ENCODE data around the gene ST6GALNAC6. TPM values are rescaled to one million over a fixed set of nuclear protein-coding genes. Genes with fewer than 3 reads are reported as not detected.
"Not testable (repeated sequence)": the region's sequence is repeated elsewhere in the genome, so short reads cannot be mapped to it uniquely, and the experiment has no call there.

The ST6GALNAC6 gene
- polyA plus RNA-seq, 12 donors = 37.0 to 62.6 (median 51.5) TPM; not detected in 1

DNA sequence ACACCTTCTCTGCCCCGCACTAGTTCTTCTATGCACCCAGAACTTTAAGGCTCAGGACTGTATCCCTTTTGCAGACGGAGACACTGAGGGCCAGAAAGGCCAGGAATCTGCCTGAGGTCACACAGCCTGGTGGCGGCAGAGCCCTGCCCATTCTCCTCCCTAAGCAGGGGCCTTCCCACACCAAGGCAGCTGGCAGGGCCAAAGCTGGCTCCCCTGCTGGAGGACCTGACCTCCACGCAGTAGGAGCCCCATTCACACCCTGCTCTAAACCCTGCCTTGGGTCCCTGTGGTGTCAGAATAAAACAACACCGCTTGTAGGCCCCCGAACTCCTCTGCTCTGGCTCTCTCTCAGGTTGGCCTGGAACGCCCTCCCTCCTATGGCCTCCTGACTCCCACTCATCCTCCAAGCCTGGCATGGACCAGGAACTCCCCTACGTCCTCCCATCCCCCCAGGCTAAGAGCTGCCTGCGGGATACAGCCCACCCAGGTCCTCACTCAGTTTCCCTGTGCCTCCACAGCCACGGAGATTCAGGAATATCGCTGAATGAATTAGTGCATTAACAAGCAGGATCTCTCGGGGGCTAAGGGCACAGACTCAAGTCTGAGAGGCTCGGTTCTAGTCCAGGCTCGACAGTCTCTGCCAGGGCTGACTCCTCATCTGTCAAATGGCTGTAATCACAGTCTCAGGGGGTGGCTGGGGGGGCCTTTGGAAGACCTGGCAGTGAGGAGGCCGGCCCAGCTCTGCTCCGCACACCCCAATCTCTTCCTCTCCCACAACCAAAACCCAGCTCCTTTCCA is 2.8 kb downstream of the ST6GALNAC6 start:
- DNase-seq = no peak

DNA sequence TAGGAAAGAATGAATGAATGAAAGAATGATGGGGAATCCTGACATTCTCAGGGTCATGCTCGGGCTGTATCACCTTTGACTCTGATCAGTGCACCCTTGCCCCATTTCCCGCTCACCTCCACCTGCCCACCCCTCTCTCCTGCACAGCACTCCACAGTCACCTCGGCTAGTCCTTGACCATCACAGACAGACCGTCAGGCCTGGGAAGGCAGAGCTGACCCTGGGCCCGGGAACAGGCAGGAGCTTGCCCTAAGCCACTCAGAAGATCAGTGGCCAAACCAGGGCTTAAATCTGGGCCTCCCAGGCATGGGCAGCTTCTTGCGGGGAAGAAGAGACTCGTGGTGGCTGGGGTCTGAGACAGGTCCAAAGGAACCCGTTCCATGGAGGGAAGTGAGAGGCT is 3.6 kb downstream of the ST6GALNAC6 start:
- no peak for DNase-seq

DNA sequence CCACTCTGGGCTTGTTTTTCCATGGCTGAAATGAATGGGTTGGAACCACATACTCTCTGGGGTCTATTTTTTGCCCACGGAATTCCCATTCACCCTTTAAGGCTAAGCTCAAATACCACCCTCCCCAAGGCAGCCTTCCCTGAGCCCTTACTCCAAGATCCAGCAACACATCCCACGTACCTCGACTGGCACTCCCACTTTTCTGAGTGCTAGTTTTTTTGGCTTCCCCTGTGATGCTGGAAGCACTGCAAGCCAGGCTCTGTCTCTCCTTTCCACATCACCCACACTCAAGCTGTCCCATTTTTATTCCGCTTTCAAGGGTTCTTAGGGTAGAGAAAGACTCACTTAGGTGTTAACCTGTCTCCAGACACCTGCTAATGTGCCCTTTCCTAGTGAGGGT is 6.0 kb downstream of the ST6GALNAC6 start:
- no peak for DNase-seq

DNA sequence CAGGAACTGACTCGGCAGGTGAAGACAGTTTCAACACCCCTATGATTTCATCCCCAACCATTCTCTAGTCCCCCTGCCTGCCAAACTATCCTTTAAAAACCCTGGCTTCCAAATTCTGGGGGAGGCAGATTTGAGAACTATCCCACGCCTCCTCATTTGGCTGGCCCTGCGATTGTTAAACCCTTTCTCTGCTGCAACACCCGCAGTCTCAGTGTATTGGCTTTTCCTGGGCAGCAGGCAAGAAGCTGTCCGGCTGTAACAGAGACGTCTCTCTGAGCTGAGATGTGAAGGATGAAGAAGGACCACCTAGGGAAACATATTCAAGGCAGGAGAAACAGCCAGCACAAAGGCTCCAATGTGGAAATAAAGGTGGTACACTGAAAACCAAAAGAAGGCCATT is 6.6 kb downstream of the ST6GALNAC6 start:
- DNase-seq = no peak

DNA sequence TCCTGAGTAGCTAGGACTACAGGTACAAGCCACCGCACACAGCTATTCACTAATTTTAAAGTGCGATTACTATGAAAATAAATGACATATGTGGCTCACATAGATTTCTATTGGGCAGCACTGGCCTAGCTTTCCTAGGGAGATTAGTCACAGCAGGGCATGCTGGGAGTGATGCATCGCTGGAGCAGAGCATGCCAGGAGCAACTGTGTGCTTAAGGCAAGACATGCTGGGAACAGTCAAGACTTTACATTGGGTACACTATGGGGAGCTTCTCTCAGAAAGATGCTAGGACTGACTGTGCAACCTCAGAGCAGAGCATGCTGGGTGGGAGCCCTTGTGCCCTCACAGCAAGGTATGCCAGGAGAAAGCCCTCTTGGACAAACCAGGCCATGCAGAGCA is 9.3 kb downstream of the ST6GALNAC6 start:
- DNase-seq = no peak

DNA sequence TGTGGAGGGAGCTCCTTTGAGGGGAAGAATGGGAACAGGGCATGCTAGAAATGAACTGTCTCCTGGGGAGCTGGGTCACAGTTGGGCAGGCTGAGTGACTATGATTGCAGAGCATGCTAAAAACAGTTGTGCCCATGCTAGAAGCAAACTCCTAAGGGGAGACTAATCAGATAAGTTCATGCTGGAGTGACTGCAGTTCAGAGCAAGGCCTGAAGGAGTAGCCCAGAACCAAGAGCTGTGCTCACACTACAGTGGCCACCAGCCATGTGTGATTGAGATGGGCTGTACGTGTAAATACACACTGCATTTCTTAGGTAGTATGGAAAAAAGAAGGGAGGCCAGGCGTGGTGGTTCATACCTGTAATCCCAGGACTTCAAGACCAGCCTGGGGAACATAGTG is 11.6 kb downstream of the ST6GALNAC6 start:
- no peak for DNase-seq

DNA sequence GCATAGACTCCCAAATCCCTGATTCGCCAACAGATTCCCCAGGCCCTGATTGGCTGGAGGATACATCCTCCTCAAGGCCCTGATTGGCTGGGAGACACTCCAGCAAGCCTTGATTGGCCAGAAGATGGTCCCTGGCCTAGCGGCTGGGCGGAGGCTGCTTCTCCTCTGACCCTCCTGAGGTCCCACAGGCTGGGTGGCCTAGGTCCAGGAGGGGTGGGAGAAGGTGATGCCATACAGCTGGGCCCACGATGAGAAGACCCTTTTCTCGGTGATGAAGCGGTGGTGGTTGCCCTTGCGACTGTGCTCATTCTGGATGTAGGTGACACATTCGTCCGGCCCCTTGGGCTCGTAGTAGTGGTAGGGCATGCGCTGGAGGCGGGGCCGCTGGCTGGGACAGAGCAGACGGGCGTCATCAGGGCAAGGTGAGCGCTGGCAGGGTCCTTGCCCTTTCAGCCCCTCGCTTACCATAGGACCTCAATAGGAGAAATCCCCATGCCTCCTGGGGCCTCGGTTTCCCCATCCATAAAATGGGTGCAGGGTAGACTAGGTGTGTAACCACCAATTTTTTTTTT is 12.9 kb downstream of the ST6GALNAC6 start:
- no peak for DNase-seq

DNA sequence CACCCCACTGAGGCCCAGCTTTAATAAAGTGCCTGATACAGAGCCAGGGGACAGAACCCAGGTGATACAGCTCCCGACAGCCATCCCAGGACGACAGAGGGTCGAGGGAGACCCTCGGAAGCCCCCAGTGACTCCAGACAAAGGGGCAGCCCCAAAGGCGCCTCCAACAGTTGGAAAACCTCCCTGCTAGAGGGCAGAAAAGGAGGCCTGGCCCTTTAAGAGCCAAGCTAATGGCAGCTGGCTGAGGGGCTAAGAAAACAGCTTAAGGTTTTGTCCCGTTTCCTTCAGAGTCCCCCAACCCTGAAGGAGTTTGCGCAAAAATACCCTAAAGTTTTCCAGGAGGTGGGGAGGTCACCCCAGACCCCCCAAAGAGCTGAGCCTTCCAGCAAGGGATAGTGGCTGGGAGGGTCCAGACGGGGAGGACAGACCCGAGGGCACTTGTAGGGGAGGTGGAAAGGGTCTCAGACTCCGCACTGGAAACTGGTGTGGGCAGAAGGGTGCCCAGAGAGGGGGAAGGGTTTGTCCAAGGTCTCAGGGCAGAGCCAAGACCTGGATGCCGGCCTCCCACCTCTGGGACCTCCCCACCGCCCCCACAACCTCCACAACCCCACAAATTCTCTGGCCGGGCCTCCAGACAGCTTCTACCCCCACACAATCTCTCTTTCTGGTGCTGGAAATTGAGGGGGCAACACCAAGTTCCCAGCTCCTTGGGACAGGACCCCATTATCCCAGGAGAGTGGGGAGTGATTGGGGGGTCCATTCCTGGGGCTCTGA is 13.7 kb downstream of the ST6GALNAC6 start:
- no peak for DNase-seq

DNA sequence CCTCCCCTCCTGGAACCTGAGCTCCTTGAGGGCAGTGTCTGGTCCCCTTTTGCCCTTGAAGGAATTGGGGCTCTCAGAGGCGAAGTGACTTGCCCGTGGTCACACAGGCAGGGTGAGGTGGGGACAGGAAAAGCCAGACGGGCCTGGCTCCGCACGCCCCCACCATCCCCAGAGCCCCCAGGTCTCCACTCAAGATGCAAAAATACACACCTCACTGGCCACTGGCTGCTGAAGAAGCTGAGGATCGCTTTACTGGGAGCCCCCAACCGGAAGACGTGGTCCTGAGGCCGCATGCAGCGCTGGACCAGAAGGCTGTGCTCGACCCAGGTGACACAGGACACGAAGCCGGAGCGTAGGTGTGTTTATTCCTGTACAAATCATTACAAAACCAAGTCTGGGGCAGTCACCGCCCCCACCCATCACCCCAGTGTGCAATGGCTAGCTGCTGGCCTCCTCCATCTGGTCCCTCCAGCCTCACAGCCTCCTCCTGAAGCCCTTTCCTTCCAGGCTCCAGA is 14.4 kb downstream of the ST6GALNAC6 start:
- DNase-seq = no peak

DNA sequence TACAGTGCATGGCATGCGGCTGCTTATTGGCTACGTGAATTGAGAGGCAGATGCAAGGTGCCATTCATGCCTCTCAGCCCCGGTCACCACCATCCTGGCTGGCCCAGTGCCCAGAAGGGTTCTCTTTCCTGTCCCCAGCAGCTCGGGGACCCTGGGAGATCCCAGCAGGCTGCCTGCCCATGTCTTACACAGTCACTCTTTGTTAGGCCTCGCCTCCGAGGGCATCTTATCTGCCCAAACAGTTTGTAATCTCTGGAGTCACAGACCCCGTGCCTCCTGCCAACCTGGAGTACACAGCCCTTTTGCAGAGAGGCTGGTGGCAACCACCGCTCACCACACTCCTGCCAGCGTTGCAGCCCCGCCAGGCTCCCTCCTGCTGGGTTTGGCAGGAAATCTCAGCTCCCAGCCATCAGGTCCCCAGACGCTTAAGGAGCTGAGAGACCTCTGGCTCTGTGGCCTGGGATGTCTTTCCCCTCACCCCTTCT is 14.9 kb downstream of the ST6GALNAC6 start:
- no peak for DNase-seq

DNA sequence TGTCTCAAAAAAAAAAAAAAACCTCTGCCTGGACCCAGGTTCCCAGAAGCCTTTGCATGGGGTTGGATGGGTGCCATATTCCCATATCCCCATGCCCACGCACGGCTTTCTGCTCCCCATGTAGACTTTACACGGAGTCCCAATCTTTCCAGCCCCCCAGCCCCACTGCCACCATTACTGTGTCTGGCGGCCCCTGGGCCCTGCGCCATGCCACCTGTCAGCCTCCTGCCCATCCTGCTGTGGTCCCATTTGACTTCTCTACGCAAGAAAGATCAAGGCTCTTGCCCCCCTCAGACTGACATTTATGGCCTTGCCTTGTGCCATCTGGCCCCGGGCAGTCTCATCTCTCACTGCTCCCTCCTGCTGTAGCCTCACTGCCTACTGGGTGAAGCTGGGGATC is 15.4 kb downstream of the ST6GALNAC6 start:
- DNase-seq = no peak

DNA sequence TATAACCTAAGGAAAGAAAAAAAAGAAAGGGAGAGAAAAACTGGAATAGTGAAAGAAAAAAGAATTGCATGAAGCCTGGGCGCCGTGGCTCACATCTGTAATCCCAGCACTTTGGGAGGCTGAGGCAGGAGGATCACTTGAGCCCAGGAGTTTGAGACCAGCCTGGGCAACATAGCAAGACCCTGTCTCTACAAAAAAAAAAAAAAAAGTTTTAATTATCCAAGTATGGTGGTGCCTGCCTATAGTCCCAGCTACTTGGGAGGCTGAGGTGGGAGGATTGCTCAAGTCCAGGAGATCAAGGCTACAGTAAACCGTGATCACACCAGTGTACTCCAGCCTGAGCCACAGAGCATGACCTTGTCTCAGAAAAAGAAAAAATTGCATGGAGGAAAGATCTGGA is 17.7 kb downstream of the ST6GALNAC6 start:
- not testable (repeated sequence) for DNase-seq

DNA sequence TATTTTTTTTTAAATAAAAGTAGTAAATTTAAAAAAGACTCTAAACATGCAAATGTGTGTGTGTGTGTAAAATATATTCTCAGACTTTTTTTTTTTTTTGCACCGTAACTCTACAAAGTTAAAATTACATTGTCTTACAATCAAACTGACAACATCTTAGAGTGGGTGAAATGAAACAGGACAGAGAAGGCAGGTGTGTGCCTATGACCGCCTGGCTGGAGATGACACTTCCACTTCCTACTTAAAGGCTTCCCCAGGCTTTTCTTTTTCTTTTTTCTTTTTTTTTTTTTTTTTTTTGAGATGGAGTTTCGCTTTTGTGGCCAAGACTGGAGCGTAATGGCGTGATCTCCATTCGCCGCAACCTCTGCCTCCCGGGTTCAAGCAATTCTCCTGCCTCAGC is 19.3 kb downstream of the ST6GALNAC6 start:
- no peak for DNase-seq

DNA sequence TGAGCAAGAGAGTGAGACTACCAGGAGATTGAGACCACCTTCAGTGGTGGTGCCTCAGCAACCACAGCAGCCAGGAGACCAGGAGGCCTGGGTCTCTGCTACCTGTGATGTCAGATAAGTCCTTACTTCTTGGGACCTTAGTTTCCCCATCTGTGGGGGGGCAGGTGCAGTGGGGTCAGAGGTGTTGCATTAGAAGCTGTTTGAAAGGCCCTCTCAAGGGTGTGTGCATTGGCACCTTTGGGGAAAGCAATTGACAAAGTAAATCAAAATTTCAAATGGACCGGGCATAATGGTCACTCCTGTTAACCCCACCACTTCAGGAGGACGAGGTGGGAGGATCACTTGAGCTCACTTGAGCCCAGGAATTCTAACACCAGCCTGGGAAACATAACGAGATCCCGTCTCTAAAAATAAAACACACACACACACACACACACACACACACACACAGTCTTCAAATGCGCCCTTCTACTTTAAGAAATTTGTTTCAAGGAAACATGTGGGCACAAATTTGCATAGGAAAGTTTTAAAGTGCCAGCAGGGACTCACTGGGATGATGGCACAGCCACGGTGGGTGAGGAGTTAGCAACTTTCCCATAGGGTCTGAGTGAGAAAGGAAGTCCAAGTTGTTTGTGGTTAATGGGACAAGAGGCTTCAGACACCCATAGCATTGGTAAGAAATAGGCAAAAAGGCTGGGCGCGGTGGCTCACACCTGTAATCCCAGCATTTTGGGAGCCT is 20.6 kb downstream of the ST6GALNAC6 start:
- DNase-seq = no peak

DNA sequence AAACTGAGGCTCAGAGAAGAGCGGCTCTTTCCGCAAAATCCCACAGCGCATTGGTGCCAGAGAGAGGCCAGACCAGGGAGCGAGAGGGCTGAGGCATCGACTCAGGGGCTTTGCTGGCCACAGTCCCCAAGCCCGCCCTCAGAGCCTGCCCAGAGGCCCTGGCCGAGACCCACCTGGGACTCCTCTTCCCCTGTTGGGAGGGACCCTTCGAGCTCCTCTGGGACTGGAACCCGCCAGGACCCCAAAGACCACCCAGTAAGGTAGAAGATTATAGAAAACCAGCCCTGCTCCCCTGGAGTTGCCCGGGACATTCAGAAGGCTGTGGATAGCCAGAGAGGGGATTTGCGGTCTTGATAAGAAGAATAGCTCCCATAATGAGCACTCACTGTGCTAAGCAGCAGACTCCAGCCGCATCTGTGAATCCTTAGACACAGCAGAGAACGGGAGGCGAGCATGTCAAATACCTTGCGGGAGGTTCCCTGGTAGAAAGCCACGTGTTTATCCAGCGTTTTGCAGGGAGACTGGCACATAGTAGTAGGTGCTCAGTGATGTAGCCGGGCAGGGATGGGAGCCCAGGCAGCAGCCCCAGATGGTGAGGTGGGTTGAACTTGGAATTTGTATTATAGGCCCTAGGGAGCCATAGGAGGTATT is 21.3 kb downstream of the ST6GALNAC6 start:
- no peak for DNase-seq

DNA sequence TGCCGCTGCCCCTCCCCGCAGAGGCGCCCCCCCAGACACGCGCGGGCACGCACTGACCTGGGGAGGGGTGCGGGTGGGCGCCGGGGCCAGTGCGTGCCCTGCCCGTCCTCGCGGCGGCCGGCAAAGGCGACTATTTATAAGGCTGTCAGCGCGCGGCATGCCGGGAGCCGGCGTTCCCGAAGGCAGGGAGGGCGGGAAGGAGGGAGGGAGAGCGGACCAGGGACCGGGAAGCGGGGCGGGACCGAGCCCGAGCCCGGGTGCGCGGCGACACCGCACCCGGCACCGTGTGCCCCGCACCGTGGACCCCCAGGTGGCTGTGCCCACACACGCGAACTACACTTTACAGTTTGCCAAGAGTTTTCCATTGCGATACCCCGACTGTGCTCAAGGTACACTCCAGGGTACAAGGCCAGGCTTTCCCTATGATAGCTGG is 21.8 kb downstream of the ST6GALNAC6 start, which contains the start of gene AK1:
Gene AK1, minus strand, starts transcription at position 110 of the 433 bp plus-strand sequence. CDS start 3,058 bp downstream, outside the sequence.
- no peak for DNase-seq

DNA sequence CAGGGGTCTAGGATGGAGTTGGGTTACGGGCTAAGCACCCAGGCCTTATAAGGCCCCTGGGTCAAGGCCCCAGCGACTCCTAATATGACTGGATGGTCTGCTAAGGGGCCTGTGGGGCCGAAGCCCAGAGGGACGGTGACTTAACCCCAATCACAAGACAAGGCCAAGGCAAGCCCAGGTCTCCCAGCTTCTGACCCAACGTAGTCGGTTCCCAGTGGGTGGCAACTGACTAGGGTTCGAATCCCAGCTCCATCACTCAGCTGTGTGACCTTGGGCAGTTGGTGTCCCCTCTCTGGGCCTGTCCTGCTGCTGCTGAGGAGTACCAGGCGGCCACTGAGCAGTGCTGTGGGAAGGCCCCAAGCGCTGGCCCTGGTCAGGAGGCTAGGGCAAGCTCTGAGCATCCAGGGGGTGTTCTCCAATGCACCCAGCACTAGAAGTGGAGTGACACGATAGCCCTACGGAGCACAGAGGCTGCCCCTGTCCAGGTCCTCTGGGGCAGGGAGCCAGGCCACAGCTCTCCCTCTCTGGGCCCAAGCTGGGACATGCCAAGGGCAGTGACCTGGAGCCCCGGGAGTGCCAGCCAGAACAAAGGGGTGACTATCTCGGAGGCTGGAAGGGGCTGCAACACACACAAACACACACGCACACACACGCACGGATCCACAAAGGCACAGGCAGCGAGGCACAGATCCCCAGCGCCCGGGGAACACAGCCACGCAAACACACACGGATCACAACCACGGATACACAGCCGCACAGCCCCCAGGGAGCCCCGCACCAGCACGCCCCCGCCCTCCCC is 22.4 kb downstream of the ST6GALNAC6 start:
- DNase-seq = no peak

DNA sequence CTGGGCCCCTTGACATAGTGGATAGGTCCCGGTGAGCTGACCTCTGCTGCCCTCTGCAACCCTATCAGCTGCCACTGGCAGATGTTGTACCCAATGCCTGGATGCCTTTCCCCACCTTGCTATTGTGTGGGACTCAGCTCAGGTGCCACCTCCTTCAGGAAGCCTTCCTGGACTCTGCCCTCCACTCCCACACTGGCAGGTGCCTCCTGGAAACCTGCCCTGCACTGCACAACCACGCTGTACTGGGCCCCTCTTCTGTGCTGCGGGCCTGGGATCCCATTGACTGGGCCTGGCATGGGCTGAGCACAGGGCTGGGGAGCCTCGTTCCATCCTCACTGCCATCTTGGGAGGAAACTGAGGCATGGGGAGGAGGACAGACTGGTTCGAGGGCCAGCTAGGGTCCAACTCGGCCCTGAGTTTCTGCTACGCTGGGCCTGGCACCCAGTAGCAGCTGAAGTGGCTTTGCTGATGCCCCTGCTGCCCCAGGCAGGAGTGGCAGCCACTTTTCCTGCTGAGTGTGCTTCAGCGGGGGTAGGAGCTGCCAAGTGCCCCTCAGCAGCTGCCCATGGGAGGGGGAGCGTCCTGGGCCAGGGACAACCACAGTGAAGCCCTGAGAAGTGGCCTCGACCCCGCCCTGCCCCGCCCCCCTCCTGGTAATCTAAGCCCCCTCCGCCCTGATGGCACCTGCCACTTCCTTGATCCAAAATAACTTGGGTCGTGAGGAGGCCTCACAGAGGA is 23.2 kb downstream of the ST6GALNAC6 start:
- DNase-seq = no peak

DNA sequence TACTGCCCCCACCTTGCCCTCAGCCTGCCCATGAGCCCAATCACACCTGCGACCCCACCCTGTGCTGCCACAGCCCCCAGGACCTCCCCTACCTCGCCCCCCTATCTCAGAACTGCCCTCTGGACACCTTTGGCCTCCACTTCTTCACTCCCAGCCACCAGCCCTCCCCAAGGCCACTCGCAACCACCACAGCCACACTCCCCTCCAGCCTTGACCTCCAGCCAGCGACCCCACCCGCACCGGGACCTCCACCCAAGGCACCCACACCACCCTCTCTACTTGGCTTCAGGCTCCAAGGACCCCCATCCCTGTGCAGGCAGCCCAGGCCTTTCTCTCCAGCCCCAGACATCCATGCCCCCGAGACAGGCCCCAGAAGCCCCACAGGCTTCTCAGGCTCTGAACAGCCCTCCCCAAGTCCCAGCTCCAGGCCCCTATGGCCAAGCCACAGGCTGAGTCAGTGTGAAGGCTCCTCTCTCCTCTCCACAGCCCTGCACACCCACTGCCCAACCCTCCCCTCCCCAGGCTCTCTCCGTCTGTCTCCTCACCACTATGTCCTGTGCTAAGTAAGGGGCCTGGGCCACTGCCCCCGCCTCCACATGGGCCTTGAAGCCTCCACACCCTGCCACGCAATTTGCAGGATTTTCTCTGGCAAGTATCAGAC is 24.0 kb downstream of the ST6GALNAC6 start:
- DNase-seq = no peak
